SH-SY5Y (cell line): ENCODE measurements around the gene ACBD4.

Source experiments
- GATA2 ChIP-seq: IDR thresholded peaks from 2 replicates; pipeline ENCODE4 v1.6.1; 2011; ENCODE audit warnings: mild to moderate bottlenecking, low read depth, low read length
- GATA3 ChIP-seq: IDR thresholded peaks from 2 replicates; pipeline ENCODE4 v1.6.1; 2011; ENCODE audit warnings: low read depth, mild to moderate bottlenecking, low read length, moderate library complexity

- no peak for TF ChIP-seq GATA2
- TF ChIP-seq GATA3: no peak
These were observed 22.7 kb upstream of the ACBD4 start for GRCh38 chr17:45112559-45113423.
